DOHH2 (cell line): ENCODE results near the gene CDC6.

Experiments
- EZH2phosphoT487 ChIP-seq: fragments of 200-600 bp; sonication (generic); IDR thresholded peaks from 2 replicates; pipeline ENCODE4 v1.6.1; 2017; ENCODE audit warnings: borderline replicate concordance, mild to moderate bottlenecking, antibody characterized with exemption, low read length, moderate library complexity, mixed read lengths
- TF ChIP-seq, protein P1 (sequence below): fragments of 200-600 bp; sonication (generic); IDR thresholded peaks from one replicate; pipeline ENCODE4 v1.5.1; 2014; ENCODE audit warnings: antibody characterized with exemption, mild to moderate bottlenecking, low read depth, low read length; ENCODE audit not compliant: poor library complexity, severe bottlenecking

DNA sequence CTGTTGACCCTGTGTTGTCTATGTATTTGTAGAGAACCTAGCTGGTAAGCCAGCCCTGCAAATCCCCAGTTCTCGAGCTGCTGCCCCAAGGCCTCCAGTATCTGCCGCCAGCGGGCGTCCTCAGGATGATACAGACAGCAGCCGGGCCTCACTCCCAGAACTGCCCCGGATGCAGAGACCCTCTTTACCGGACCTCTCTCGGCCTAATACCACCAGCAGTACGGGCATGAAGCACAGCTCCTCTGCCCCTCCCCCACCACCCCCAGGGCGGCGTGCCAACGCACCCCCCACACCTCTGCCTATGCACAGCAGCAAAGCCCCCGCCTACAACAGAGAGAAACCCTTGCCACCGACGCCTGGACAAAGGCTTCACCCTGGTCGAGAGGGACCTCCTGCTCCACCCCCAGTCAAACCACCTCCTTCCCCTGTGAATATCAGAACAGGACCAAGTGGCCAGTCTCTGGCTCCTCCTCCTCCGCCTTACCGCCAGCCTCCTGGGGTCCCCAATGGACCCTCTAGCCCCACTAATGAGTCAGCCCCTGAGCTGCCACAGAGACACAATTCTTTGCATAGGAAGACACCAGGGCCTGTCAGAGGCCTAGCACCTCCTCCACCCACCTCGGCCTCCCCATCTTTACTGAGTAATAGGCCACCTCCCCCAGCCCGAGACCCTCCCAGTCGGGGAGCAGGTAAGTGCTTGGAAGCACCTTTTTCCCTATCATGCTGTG is 23.1 kb upstream of the CDC6 start:
- TF ChIP-seq, protein P1, sequence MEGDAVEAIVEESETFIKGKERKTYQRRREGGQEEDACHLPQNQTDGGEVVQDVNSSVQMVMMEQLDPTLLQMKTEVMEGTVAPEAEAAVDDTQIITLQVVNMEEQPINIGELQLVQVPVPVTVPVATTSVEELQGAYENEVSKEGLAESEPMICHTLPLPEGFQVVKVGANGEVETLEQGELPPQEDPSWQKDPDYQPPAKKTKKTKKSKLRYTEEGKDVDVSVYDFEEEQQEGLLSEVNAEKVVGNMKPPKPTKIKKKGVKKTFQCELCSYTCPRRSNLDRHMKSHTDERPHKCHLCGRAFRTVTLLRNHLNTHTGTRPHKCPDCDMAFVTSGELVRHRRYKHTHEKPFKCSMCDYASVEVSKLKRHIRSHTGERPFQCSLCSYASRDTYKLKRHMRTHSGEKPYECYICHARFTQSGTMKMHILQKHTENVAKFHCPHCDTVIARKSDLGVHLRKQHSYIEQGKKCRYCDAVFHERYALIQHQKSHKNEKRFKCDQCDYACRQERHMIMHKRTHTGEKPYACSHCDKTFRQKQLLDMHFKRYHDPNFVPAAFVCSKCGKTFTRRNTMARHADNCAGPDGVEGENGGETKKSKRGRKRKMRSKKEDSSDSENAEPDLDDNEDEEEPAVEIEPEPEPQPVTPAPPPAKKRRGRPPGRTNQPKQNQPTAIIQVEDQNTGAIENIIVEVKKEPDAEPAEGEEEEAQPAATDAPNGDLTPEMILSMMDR = no peak
- no peak for TF ChIP-seq EZH2phosphoT487
